Smooth muscle cell of the brain vasculature (primary cell): ENCODE data around the gene FUT1.
"Not testable (repeated sequence)": the region's sequence is repeated elsewhere in the genome, so short reads cannot be mapped to it uniquely, and the experiment has no call there.

Experiments used
- DNase-seq: peaks from one replicate; pipeline ENCODE4 v3.0.0-alpha.2; 2012; ENCODE audit warnings: low read depth, low spot score

Gene FUT1

DNA sequence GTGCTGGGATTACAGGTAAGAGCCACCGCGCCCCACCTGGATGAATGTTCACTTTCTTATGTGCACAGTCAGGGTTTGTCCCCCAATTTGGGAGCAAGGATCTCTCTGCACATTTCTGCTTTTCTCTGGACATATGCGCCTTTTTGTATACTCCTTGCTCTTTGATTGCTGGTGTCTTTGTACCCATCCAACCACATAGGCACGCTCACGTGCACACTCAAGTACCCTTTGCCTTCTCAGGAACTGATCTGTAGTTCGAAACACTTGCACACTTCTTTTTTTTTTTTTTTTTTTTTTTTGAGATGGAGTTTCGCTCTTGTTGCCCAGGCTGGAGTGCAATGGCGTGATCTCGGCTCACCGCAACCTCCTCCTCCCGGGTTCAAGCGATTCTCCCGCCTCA, 34.3 kb downstream of the FUT1 start:
- not testable (repeated sequence) for DNase-seq

DNA sequence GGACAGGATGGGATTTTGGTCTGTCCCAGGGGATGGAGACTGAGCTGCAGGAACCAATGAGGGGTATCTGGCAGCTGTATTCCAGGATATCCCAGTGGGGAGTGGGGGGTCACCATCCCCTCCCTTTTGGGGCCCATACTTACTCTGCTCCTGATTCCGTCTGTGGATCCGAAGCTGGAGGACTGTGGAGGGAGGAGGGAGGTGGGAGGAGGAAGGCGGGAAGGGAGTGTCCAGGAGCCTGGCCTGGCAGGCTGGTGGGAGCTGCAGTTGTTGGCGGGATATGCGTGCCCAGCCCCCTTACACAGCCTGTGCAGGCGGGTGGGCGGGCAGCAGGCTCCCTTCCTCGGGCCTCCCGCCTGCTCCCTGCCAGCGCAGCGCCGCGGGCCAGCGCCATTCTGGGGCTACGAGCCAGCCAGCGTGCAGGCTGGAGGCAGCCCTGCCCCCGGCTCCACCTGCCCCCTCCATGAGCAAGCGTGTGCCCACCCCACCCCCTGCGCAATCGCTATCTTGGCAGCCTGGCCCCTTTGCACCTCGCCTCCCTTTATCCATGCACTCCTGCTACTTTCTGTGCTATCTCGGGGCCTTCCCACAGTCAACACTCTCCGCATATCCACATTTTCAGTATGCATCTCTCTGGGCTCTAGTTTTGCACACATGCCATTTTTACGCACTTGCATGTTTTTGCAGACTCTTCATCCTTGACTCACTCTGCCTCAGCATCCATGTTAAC, 35.7 kb downstream of the FUT1 start:
- no peak for DNase-seq

DNA sequence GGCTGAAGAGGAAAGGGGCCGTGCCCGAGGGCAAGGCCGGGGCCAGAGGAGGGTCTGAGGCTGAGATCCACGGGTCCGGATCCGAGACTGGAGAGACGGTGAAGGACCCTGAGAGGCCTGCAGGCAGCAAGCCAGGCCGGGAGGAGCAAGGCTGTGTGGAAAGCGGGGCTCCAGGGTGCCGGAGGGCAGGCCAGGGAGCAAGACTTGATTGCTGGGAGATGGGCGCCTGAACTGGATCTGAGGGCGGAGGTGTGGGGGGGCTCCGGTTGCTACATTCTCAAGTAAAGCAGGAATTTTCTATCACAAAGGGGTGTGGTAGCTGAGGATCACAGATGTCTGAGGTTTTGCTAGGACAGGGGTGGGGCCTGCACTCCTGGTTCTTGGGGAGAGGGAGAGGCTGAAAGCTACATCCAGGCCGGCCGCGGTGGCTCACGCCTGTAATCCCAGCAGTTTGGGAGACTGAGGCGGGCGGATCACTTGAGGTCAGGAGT, 36.7 kb downstream of the FUT1 start:
- DNase-seq: no peak

DNA sequence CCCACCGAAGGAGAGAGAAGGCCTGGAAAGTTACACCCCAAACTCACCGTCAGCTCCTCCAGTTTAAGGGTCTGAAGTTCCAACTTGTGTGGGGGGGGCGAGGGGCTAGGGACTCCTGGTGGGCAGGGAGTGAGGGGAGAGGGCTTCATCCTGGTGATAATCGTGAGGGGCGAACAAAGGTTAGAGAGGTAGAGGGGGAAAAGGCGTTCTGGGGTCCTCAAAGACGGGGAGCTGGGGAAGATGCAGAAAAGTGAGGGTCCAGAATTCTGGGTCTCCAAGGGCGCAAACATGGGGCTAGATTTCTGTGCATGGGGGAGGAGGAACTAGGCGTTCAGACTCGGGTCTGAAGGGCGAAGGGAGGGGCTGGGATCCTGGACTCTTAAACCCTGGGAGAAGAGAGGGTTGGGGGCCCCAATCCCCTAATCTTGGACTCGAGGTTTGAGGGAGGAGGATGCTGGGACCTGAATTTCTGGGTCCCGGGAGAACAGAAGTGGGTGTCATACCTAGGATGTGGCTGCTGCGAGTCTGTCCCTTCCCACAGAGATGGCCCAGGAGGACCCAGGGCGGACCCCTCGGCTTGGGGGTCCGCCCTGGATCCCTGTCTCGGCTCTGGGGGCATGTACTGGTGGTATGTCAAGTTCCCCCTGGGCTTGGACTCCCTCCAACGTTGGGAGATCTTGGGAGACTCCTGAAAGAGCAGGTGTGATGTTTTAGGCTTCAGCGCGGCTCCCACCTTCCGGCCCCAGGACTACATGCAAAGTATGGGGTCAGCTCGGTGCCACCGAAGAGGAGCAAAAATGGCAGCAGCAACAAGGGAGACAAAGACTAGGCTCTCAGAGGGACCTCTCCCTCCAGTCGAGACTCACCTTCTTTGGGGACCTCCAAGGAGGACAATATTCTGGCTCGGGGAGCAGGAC, 37.4 kb downstream of the FUT1 start:
- DNase-seq: no peak

DNA sequence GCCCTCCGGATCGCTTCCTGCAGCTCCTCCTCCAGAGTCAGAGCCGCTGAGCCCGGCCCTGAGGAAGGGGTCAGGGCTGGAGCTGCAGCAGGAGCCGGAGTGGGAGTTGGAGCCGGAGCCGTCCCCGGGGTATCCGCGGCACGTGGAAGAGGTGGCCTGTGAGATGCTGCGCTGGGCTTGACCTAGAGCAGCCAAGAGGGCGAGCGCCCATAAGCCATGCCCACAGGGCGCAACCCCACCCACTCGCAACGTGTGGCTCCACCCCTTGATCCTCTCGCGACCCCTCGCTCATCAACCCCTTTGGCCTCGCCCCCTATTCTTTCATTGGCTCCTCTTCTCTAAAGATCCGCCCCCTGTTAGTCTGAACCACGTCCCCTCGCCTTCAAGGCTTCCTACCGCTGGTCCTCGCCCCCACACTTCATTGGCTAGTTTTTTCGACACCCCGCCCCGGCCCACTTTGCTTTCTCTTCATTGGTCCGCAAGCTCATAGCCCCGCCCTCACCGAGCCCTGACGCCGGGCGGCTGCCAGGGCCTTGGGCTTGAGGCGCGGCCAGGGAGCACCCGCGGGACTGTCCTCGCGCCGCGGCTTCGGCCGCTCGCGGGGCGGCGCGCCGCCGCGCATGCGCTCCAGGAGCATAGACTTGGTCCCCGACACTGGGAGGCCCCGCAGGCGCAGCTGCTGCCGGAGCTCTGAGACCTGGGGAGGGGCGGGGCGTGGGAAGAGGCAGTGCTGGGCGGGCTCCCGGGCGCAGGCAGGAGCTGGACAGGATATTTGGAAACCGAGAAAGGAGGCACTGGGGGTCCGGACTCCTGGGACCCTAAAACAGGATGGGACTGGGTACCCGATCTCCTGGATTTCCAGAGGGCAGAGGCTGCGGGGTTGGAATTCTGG, 38.3 kb downstream of the FUT1 start:
- DNase-seq: peak; percentile 100

DNA sequence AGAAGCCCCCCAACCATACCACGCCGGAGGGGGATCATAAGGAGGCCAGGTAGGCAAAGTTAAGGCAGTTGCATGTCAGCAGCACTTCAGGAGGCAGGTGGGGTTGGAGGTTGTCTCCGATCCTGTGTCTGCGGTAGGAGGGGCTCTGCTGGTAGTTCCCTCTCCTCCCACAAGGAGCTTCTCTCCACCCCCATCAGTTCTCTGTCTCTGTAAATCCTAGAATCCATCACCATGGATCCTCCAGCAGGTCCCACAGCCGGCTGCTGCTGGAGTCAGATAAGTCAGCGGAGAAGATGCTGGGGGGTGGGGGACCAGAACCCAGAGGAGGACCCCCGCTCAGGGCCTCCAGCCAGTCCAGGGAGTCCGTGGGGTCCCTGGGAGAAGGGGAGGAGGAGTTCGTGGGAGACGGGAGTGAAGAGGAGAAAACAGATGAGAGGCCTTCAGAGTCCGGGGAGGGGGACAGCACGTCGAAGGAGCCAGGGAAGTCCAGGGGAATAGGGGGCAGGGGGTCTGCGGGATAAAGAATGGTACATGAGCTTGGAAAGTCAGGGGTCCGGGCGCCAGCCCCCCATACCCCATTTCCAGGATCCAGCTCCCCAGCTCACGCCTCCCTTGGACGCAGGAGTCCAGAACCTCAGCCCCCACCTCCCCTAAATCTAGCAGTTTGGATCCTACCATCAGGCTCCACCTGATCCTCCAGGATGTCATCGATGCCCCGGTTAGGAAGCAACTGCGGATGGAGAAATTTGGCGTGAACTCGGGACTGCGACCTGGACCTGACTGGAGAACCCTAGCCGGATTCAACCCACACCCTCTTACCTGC, 39.2 kb downstream of the FUT1 start:
- DNase-seq: no peak

DNA sequence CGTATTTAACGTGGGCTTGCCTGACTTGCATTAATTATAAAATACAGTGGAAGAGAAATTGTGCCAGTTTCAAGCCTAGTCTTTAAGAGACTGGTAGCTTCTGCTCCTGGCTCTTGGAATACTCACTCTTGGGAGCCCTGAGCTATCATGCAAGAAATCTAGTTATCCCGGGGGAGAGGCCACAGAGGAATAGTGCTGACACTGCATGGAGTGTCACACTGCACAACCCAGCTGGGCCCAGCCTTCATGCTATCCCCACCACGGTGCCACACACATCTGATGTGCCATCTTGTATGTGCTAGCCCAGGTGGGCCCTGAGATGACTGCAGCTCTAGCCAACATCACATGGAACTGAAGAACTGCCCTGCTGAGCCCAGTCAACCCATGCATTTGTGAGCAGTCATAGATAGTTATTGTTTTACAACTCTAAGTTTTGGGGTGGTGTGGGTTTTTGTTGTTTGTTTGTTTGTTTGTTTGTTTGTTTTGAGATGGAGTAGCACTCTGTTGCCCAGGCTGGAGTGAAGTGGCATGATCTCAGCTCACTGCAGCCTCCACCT, 41.3 kb downstream of the FUT1 start:
- DNase-seq: no peak

DNA sequence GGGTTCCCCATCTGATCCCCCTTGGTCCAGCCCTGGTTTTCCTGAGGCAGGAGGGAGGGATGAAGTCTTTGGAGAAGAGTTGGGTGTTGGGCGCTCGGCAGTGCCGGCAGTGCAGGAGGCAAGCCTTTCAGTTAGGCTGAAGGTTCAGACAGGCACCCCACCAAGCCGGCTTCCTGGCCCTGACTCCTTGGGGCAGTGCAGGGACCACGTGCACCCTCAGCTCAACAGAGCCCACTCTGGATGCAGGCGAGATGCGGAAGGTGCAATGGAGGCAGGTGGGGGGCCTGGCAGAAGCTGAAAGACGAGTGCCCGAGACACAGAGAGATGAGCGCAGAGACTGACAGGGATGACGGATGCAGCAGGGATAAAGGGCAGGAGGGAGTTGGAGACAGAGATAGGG, 44.0 kb downstream of the FUT1 start:
- no peak for DNase-seq

DNA sequence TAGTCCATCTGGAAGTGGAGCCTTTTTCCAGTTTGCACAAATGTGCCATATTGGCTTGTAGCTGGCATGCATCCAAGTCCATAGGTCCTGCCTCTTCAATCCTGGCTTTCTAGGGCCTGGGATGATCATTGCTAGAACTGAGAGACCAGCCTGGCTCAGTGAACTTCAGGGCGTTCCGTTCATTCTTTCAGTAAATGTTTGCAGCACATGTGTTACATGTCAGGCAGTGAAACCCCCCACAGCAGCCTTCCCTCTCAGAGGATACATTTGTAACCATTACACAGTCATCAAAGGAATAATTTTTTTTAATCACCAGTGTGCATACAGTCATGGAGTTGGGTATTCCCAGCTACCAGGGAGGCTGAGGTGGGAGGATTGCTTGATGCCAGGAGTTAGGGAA, 47.0 kb downstream of the FUT1 start:
- no peak for DNase-seq

DNA sequence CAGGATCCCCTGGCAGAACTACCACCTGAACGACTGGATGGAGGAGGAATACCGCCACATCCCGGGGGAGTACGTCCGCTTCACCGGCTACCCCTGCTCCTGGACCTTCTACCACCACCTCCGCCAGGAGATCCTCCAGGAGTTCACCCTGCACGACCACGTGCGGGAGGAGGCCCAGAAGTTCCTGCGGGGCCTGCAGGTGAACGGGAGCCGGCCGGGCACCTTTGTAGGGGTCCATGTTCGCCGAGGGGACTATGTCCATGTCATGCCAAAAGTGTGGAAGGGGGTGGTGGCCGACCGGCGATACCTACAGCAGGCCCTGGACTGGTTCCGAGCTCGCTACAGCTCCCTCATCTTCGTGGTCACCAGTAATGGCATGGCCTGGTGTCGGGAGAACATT, 49.1 kb downstream of the FUT1 start:
- no peak for DNase-seq

DNA sequence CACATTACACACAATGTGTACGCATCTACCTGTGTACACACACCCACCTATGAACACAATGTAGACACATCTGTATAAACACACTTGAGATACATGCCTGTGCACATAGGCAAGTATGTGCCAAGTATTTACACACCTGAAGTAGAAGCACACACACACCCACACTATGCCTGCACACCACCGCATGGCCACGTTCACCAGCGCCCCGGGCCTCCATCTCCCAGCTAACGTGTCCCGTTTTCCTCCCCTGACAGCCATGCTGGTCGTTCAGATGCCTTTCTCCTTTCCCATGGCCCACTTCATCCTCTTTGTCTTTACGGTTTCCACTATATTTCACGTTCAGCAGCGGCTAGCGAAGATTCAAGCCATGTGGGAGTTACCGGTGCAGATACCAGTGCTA, 49.7 kb downstream of the FUT1 start:
- no peak for DNase-seq

DNA sequence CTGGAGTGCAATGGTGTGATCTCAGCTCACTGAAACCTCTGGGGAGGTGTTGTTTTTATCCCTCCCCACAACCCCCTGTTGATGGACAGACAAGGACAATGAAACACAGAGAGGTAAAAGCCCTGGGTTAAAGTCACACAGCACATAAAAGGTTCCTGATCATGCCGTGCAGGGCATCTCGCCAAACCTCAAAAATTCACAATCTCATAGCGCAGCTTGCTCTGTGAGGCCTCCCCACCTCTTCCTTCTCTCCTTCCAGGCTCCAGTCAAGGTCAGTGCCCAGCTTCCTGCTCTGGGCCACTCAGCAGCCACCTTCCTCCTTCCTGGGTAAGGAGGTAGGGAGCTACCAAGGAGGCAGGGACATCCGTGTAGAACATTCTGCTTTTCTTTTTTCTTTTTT, 54.4 kb downstream of the FUT1 start:
- no peak for DNase-seq
